Endometrial microvascular endothelial cells (primary cell): ENCODE data around the gene C18orf63. TPM values are rescaled to one million over a fixed set of nuclear protein-coding genes. Genes with fewer than 3 reads are reported as not detected.

Experiments used
- in situ Hi-C: cut with HindIII; loops from 2 replicates; pipeline ENCODE4 v1.10.0; 2017; ENCODE audit warnings: low sequenced_read_pairs, low pct_unique_long_range_greater_than_20kb; ENCODE audit errors: inconsistent ontology term
- total RNA-seq: library from RNA; depleted of rRNA; stranded (reverse); fragments of >200 nt; gene quantifications from one replicate; pipeline ENCODE4 v1.2.3, GENCODE V29; 2015; ENCODE audit errors: inconsistent ontology term

C18orf63 gene
- total RNA-seq, 1 donor from 2014 or later = not detected

- in situ Hi-C loops = no loop called here
These were observed 80.1 kb downstream of the C18orf63 start for GRCh38 chr18:74395648-74396154.

DNA sequence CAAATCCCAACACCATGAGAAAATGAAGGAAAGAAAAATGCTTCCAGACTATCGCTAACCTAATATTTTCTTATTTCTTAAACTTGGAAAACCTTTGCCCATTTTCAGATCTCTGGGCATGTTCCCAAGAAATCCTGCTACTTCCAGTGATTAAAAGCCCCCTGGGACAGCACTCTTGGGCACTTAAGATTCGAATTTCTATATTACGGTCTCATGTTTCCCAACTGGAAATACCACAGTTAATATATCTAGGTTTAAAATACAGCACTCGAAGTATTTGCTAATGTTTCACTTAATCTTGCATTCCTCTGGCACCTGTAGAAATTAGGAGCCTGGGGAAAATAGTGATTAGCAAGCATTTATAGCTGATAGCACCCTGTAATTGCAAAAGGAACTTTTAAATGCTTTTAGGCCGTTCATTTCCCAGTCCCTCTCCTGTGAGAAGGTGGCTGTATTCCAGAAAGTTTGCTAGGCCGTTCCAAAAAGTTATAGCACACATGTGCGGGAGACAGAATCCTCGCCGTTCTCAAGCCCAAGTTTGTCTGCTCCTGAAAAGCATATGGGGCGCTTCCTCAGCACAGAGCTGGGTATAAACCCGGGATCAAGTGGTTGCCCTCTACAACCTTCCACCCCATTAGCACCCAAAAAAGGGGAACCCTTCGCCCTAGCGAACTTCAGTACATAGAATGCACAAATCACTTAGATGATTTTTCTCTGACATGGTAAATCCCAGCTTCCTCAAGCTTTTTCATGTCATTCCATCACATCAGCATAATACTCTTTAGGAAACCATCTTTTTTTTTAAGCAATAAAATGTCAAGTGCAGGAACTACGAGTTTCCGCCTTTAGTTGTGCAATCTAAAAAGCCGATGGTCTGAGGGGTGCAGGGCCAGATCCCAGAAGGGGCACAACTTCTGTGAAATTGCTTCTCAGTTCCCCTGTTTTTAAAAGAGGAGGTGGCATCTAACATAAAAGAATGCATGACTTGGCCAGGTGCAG is 80.8 kb downstream of the C18orf63 start:
- in situ Hi-C loops = no loop called here

DNA sequence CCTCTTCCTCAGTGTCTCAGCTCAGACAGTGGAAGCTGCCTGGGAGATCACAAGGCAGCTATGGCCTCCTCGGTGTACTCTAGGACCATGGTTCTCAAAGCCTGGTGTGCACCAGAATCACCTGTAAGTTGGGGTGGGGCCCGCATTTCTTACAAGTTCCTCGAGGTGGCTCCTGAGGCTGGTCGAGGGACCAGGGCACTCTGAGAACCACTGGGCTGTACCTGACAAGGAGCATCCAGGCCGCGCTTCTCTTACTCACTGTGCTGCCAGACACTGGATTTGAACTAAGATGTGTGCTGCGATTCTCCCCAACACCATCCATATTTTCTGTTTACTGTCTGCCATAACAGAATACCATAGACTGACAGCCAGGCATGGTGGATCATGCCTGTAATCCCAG is 81.9 kb downstream of the C18orf63 start:
- in situ Hi-C loops = no loop called here

DNA sequence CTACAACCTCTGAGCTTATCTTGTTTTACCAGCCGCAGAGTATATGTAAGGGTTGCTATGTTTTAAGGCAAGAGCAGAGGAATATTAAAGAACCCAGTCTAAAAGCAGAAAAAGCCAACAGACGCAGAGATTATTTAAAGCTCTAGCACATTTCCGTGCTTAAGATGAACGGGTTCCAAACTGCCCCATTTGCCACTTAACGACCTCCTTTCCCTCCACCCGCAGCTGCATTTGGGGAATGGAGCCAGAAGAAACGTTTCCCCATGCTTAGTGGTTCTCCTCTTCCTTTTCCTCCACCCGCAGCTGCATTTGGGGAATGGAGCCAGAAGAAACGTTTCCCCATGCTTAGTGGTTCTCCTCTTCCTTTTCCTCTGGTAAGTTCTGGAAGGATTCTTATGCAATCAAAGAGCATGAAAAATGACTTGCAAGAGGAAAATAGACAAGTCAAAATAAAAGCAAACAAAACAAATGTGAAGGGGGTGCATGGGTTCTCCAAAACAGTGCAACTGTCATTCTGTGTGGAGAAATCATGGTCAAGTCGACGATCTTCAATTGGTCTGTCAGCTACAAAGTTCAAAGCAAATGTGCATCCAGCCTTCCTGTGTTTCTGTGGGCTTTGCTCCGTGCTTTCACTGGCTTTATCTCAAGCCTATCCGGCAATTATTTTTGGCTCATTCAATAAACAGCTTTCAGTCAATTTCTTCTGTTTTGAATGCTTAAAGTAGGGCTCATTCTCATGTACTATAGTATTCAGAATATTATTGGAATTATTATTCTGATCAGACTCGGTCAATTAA is 83.7 kb downstream of the C18orf63 start:
- in situ Hi-C loops = no loop called here

GRCh38 chr18:74400813-74401212 is 85.2 kb downstream of the C18orf63 start:
- in situ Hi-C loops = no loop called here

DNA sequence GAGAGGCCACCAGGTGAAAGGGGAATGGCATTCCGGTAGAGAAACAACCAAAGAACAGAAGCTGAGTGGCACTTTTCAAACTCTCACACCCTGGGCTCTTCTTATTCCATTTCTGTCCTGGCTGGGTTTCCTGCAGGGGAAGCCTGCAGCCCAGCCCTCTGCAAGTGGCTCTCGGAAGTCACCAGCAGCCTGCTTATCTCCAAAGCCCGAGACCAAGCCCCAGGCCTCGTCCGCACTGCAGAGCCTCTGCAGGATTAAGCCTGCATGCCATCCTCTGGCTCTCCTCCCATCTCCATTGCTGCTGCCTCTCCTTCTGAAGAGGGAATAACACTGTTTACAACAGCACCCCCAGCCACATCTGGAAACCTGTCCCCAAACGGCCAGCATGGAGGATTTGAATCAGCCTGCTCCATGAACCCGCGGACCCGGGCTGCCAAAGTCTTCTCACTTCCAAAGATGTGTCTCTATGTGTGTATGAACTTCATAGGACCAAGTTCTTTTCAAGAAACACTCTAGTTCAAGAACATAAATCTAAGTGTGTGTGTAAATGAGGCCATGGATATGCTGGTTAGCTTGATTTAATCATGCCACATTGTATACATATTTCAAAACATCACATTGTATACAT is 87.3 kb downstream of the C18orf63 start:
- in situ Hi-C loops = no loop called here

GRCh38 chr18:74407888-74408287 is 92.2 kb downstream of the C18orf63 start:
- in situ Hi-C loops = no loop called here

Other genes starting within 250 kb of the C18orf63 start
- gene FBXO15, start 168.0 kb upstream of the C18orf63 start, total RNA-seq = not detected
- gene TIMM21, start 167.3 kb upstream of the C18orf63 start, total RNA-seq = 48.5 TPM
- gene CYB5A, start 23.9 kb upstream of the C18orf63 start, total RNA-seq = 40.3 TPM
- not detected for gene DIPK1C, start 141.5 kb downstream of the C18orf63 start, total RNA-seq
- gene CNDP2, start 180.5 kb downstream of the C18orf63 start, total RNA-seq = 157 TPM
- not detected for gene CNDP1, start 218.7 kb downstream of the C18orf63 start, total RNA-seq